HG03439 (cell line): Measurements from ENCODE around the gene ALCAM.
A peak's percentile ranks its signal among the peaks of the same experiment; 100 is the strongest.

Source experiments
- ATAC-seq: cut with Tn5 transposase; IDR thresholded peaks from one replicate; pipeline ENCODE4 v1.9.1; 2021; ENCODE audit warnings: mild to moderate bottlenecking, moderate library complexity; ENCODE audit not compliant: unreplicated experiment

The ALCAM gene

GRCh38 chr3:105366326-105367062, at the start of gene ALCAM:
ALCAM (plus strand) TSS chr3:105366909.
- ATAC-seq: peak; percentile 51

GRCh38 chr3:105317841-105318240, 48.9 kb upstream of the ALCAM start:
- no peak for ATAC-seq

- ATAC-seq: peak; percentile 98
Measured at GRCh38 chr3:105322570-105323273, 44.0 kb upstream of the ALCAM start.

GRCh38 chr3:105323274-105323599, 43.5 kb upstream of the ALCAM start:
- no peak for ATAC-seq

- ATAC-seq: no peak
Measured at GRCh38 chr3:105324951-105325350, 41.8 kb upstream of the ALCAM start.

- ATAC-seq: no peak
Measured at GRCh38 chr3:105327662-105328337, 38.9 kb upstream of the ALCAM start.

- no peak for ATAC-seq
Measured at GRCh38 chr3:105328338-105328730, 38.4 kb upstream of the ALCAM start.

- no peak for ATAC-seq
Measured at GRCh38 chr3:105332961-105333360, 33.7 kb upstream of the ALCAM start.

GRCh38 chr3:105334138-105334882, 32.4 kb upstream of the ALCAM start:
- no peak for ATAC-seq

- ATAC-seq: no peak
Measured at GRCh38 chr3:105339946-105340345, 26.8 kb upstream of the ALCAM start.

- ATAC-seq: no peak
Measured at GRCh38 chr3:105343991-105344390, 22.7 kb upstream of the ALCAM start.

GRCh38 chr3:105345156-105345555, 21.6 kb upstream of the ALCAM start:
- ATAC-seq: no peak

- ATAC-seq: peak; percentile 81
Measured at GRCh38 chr3:105347625-105348302, 18.9 kb upstream of the ALCAM start.

- no peak for ATAC-seq
Measured at GRCh38 chr3:105348307-105348706, 18.4 kb upstream of the ALCAM start.

GRCh38 chr3:105349684-105350387, 16.9 kb upstream of the ALCAM start:
- no peak for ATAC-seq

GRCh38 chr3:105351821-105352220, 14.9 kb upstream of the ALCAM start:
- no peak for ATAC-seq

GRCh38 chr3:105352976-105353375, 13.7 kb upstream of the ALCAM start:
- ATAC-seq: no peak

- no peak for ATAC-seq
Measured at GRCh38 chr3:105353485-105354161, 13.1 kb upstream of the ALCAM start.

- no peak for ATAC-seq
Measured at GRCh38 chr3:105354429-105354828, 12.3 kb upstream of the ALCAM start.
